ENCODE results near the gene ACOT7. TPM values are rescaled to one million over a fixed set of nuclear protein-coding genes. Genes with fewer than 3 reads are reported as not detected.

Gene ACOT7
- total RNA-seq, 1 donor from 2014 or later, result 48.1 TPM

- H3K27ac Mint-ChIP-seq (ENCODE audit: unreplicated experiment), result no peak overlapping the region
- no peak for TF ChIP-seq CTCF (IDR thresholded peaks at IDR 0.05)
Observed at GRCh38 chr1:6352138-6352563, 41.4 kb downstream of the ACOT7 start.

DNA sequence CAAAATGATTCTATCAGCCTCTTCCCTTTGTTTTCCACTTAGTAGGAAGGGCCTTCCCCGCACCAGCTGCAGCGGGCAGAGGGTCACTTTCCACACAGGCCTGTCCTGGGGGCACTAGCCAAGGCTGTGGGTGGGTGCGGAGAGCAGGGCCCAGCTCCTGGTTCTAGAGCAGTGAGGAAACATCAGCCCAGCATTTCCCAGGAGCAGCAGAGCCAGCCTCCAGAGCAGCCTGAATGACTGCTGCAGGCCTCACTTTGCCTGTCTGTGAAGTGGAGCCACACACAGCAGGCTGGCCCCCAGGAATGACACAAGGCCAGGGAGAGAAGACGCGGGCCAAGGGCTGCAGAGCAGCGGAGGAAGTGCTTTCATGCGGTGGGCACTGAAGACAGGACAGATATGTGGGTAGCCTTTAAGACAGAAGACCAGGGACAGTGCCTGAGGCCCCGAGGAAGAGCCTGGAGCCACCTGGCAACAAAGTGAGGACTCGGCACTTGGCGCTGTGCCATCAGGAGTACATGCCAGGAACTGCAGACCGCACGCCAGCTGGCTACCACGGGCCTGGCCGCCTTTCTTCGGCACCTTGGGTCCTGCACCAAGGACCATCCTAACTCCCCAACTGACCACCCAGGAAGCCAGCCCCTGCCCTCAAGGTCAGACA lies 42.0 kb downstream of the ACOT7 start:
- Mint-ChIP-seq H3K4me3 (ENCODE audit: unreplicated experiment) (no peak overlapping the region), H3K36me3 (ENCODE audit: low read depth) (no peaks in the 10 kb centered on the region), H3K4me1 (ENCODE audit: low read depth) (peaks cover 21% of the 10 kb centered on the region), H3K27ac (ENCODE audit: unreplicated experiment) (no peak overlapping the region), H3K27me3 (ENCODE audit: low read depth) (no peaks in the 10 kb centered on the region), H3K9me3 (ENCODE audit: low read depth) (no peaks in the 10 kb centered on the region)
- DNase-seq (ENCODE audit: low spot score), result no peak
- TF ChIP-seq CTCF (IDR thresholded peaks at IDR 0.05), result no peak

More at GRCh38 chr1:6352138-6352563, 41.4 kb downstream of the ACOT7 start:
- H3K9me3 Mint-ChIP-seq (ENCODE audit: low read depth), result no peaks in the 10 kb centered on the region
- DNase-seq (ENCODE audit: low spot score), result no peak
- no peak overlapping the region for H3K4me3 Mint-ChIP-seq (ENCODE audit: unreplicated experiment)
- H3K27me3 Mint-ChIP-seq (ENCODE audit: low read depth), result no peaks in the 10 kb centered on the region
- H3K4me1 Mint-ChIP-seq (ENCODE audit: low read depth), result peaks cover 21% of the 10 kb centered on the region
- H3K36me3 Mint-ChIP-seq (ENCODE audit: low read depth), result no peaks in the 10 kb centered on the region

- peaks cover 21% of the 10 kb centered on the region for H3K4me1 Mint-ChIP-seq (ENCODE audit: low read depth)
- TF ChIP-seq CTCF (IDR thresholded peaks at IDR 0.05), result no peak
- H3K4me3 Mint-ChIP-seq (ENCODE audit: unreplicated experiment), result no peak overlapping the region
- peak overlapping the region; percentile 65 for H3K27ac Mint-ChIP-seq (ENCODE audit: unreplicated experiment)
- no peaks in the 10 kb centered on the region for H3K9me3 Mint-ChIP-seq (ENCODE audit: low read depth)
- no peaks in the 10 kb centered on the region for H3K27me3 Mint-ChIP-seq (ENCODE audit: low read depth)
- H3K36me3 Mint-ChIP-seq (ENCODE audit: low read depth), result peaks cover 1% of the 10 kb centered on the region
- no peak for DNase-seq (ENCODE audit: low spot score)
Observed at GRCh38 chr1:6350416-6351088, 43.0 kb downstream of the ACOT7 start.

DNA sequence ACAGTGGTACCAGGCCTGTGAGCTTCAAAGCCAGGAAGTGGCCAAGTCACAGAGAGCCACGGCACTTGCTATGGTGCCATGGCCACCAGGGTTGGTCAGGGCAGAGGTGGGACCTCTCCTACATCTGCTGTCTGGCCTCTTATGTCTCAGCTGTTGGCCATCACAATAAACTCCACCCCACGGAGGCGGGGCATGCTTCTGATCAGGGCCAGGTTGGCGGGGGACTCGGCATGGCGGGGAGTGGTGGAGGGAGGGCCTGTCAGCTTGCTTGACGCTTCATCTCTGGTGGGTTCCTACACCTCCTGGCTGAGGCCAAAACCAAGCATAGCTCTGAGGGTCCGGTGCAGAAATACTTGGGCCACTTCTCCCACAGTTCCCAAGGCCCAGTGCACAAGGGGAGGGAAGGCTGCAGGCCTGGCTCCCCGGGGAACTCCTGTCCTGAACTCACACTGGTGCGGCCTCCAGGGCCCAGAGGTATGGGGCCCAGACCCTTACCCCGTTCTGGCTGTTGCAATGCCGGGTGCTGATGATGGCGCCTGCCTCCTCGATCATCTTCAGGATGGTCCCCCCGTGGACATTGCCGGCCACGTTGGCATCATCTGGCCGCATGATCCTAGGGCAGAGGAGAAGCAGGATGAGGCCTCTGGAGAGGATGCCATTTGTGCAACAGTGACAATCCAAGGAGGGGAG lies 44.2 kb downstream of the ACOT7 start:
- H3K4me1 Mint-ChIP-seq (ENCODE audit: low read depth), result peaks cover 21% of the 10 kb centered on the region
- peaks cover 1% of the 10 kb centered on the region for H3K36me3 Mint-ChIP-seq (ENCODE audit: low read depth)
- no peak for DNase-seq (ENCODE audit: low spot score)
- no peak for TF ChIP-seq CTCF (IDR thresholded peaks at IDR 0.05)
- H3K9me3 Mint-ChIP-seq (ENCODE audit: low read depth), result no peaks in the 10 kb centered on the region
- no peaks in the 10 kb centered on the region for H3K27me3 Mint-ChIP-seq (ENCODE audit: low read depth)
- H3K4me3 Mint-ChIP-seq (ENCODE audit: unreplicated experiment), result no peak overlapping the region
- no peak overlapping the region for H3K27ac Mint-ChIP-seq (ENCODE audit: unreplicated experiment)

- Mint-ChIP-seq H3K36me3 (ENCODE audit: low read depth) (peaks cover 1% of the 10 kb centered on the region), H3K9me3 (ENCODE audit: low read depth) (no peaks in the 10 kb centered on the region), H3K27me3 (ENCODE audit: low read depth) (no peaks in the 10 kb centered on the region), H3K4me1 (ENCODE audit: low read depth) (peaks cover 14% of the 10 kb centered on the region), H3K4me3 (ENCODE audit: unreplicated experiment) (no peak overlapping the region), H3K27ac (ENCODE audit: unreplicated experiment) (peak overlapping the region; percentile 29)
- TF ChIP-seq CTCF (IDR thresholded peaks at IDR 0.05), result no peak
- no peak for DNase-seq (ENCODE audit: low spot score)
Observed at GRCh38 chr1:6348511-6349191, 44.9 kb downstream of the ACOT7 start.
